Medulla oblongata (tissue), 1 donor: ENCODE measurements around the gene GFAP.

Source experiments
- DNase-seq: peaks from one replicate; pipeline ENCODE4 v3.0.0-alpha.2; 2015; ENCODE audit errors: extremely low spot score

The GFAP gene

DNA sequence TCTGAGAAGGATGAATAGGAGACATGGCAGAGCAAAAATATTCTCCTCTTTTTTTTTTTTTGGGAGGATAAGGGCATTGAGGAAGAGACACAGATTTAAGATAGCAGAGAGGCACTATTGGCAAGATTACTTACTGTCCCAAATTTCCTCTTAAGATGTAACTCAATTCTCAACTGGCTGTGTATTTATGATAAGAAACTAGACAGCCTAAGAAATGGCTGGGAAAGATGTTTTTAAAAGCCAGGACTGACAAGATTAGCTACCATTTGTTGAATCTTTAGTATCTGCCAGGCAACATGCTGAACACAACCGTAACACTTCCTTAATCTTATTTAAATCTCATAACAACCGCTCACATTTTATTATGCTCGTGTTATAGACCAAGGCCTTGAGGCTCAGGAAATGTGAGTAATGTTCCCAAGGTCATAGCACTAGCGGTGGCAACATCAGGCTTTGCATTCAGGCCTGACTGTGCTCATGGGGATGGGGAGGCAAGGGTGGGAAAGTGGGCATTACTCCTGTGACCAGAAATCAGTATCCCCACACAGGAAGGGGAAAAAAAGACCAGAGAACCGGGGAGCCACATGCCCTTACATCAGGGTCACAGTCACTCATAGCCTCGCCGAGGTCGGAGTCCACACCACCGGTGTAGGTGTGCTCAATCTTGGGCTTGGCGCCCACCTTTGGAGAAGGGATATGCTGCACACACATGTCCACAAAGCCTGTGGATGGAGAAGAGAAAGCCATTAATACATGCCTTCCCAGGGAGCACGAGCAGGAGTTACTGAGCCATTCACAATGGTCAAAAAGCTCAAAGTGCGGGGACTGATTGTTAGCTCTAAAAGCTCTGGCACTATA lies 52.0 kb downstream of the GFAP start:
- no peak for DNase-seq

DNA sequence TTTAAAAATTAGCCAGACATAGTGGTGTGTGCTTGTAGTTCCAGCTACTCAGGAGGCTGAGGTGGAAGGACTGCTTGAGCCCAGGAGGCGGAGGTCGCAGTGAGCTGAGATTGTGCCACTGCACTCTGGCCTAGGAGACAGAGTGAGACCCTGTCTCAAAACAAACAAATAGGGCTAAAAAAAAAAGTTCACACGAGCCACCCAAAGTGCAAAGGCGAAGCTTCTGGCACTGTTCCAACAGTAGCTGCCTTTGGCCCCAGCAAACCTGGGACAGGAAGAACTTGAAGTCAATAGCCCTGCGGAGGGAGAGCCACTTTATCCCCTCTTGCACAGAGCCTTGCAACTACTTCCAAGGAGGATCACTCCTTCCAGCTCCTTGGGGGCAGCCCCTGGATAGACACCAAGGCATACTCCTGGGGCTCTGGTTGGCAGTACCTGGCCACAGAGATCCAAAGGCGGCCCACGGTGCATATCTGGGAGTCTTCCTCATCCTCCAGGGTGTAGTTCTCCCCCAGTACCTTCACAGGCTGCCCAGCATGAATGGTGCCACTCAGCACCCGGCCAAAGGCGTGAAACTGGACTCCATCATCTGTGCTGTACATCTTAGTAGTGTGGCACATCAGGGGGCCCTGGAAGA lies 52.9 kb downstream of the GFAP start:
- DNase-seq, result no peak

DNA sequence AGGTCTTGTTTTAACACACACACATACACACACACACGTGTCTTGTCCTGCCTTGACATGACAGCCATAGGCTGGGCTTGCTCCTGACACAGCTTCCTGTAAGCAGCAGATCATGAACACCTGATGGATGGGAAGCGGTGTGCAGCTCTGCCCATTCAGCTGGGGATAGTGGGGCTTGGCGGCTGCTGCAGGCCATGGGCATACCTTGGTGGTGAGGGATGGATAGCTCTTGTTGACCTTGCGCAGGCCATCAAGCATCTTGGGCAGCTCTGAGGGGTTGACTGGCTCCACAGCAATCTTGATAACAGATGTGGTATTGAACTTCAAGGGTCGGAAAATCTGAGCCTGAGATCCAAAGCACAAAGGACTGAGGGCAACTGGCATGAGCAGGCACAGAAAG lies 55.6 kb downstream of the GFAP start:
- DNase-seq, result no peak

DNA sequence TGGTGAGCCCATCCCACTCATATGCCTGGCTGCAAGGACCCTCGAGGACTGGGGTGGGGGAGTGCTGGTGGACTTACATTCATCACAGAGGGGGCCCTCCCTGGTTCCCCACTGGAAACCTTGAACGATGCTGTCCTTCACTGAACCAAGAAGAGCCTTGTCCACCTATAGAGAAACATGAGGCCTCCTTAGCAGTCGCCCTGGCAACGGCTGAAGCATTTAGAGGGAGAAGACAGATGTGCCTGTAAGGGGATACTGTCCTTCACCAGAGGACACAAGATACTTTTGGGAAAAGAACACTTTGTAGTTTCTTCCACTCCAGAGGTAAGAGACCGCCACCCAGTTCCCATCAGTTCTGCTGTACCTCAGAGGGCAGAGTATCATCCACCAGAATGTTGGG lies 61.1 kb downstream of the GFAP start:
- DNase-seq, result no peak
